Heart right ventricle (tissue), 16 donors: ENCODE results near the gene TLN1. TPM values are rescaled to one million over a fixed set of nuclear protein-coding genes. Genes with fewer than 3 reads are reported as not detected.

Source experiments
- ATAC-seq, 8 donors: fragments of 200-7000 bp; cut with Tn5 transposase; one replicate each; pipeline ENCODE4 v1.9.1; 2020; ENCODE audit warnings: mild to moderate bottlenecking in 8 of 8, moderate library complexity in 8 of 8, moderate number of reproducible peaks in 1 of 8
- DNase-seq, 2 donors: peaks; one replicate each; pipeline ENCODE4 v3.0.0-alpha.2; 2020
- H3K27ac ChIP-seq, 10 donors: fragments of 200-600 bp; sonication (generic) in 2 of 10; one replicate each; pipeline versions ENCODE4 v1.5.0 to v1.8.0; 2020 to 2022; ENCODE audit warnings: mild to moderate bottlenecking in 3 of 10
- H3K27me3 ChIP-seq, 7 donors: fragments of 200-600 bp; one replicate each; pipeline ENCODE4 v1.8.0; 2021 to 2022; ENCODE audit warnings: mild to moderate bottlenecking in 2 of 7
- H3K36me3 ChIP-seq, 9 donors: fragments of 200-600 bp; sonication (generic) in 1 of 9; one replicate each; pipeline versions ENCODE4 v1.5.0 to v1.8.0; 2020 to 2022; ENCODE audit warnings: mild to moderate bottlenecking in 2 of 9
- H3K4me1 ChIP-seq, 9 donors: fragments of 200-600 bp; sonication (generic) in 1 of 9; one replicate each; pipeline versions ENCODE4 v1.5.0 to v1.8.0; 2020 to 2022; ENCODE audit warnings: mild to moderate bottlenecking in 4 of 9
- H3K4me3 ChIP-seq, 10 donors: fragments of 200-600 bp; sonication (generic) in 2 of 10; one replicate each; pipeline versions ENCODE4 v1.5.0 to v1.8.0; 2020 to 2022; ENCODE audit warnings: mild to moderate bottlenecking in 7 of 10, moderate library complexity in 2 of 10
- H3K9me3 ChIP-seq, 11 donors: fragments of 200-600 bp in 10 of 11; sonication (generic) in 2 of 11; one replicate each; pipeline versions ENCODE4 v1.5.0 to v1.8.0; 2013 to 2022; ENCODE audit warnings: mild to moderate bottlenecking in 2 of 11, control low read depth in 1 of 11, moderate library complexity in 1 of 11
- WGBS, 2 donors: extraction: QIAGEN DNeasy Blood & Tissue Kit; methylation state at CpG; one replicate each; pipeline ENCODE4 v1.1.7; 2013; ENCODE audit warnings: inconsistent platforms in 1 of 2; 5-methylcytosine and 5-hydroxymethylcytosine counted together
- intact Hi-C, 10 donors: fragments of 100-400 bp; cut with DNase I; formaldehyde crosslinking; loops; one replicate each; pipeline versions ENCODE4 v1.11.1 to v1.14.2; 2022
- polyA plus RNA-seq, 2 donors: library from polyadenylated mRNA; stranded (reverse); fragments of 200-250 nt; gene quantifications; one replicate each; pipeline ENCODE4 v1.2.3, GENCODE V29; 2013
- total RNA-seq, 10 donors: library from RNA; stranded (reverse); fragmentation: NEBNext Ultra II Directional in 3 of 10; extraction: Animal tissue kit (Norgen Biotek cat#: 25700) in 3 of 10; gene quantifications; one replicate each; pipeline versions ENCODE4 v1.2.1 to v1.2.4, GENCODE V29; 2021 to 2023
- TF ChIP-seq, protein P1 (sequence below), 9 donors: fragments of 200-600 bp; sonication (generic) in 2 of 9; IDR thresholded peaks; one replicate each; pipeline versions ENCODE4 v1.5.0 to v1.8.0; 2021 to 2022; ENCODE audit warnings: antibody characterized with exemption in 9 of 9, mild to moderate bottlenecking in 5 of 9, moderate library complexity in 1 of 9
- donor health status: Arrhythmogenic right ventricular cardiomyopathy.
- donor health status: ischemic (EF 13 %, LVEDD 7.1; RV severe dilation, severe dysfunction).
- donor health status: healthy with polysubstance abuse.
- donor health status: DM: no; HTN: yes; CAD: no.
- donor health status: DM: no; HTN: no; CAD: no.
- donor health status: ischemic (EF 25% LVEDD 6.9; RV normal size, moderate dysfunction).
- donor health status: ischemic (EF 25% LVEDD 5.7; RV mildly dilated, moderate dysfunction).
- donor health status: healthy.
- donor health status: DM: yes; HTN: yes; CAD: no.
- donor health status: Ischemic cardiomyopathy.
- donor health status: ischemic (EF 35%, LVEDD 5.7; RV mildly dilated, moderate dysfunction).
- donor health status: nonischemic (EF 11% LVEDD 7.7; RV severe dilation, severe dysfunction).
- donor health status: DM: yes; HTN: yes; CAD: no.
- donor health status: PGD.
- donor health status: ischemic (EF 29% LVEDD 5.4; RV normal size, mild dysfunction).
- donor health status: nonischemic (EF 23%, LVEDD 6.1; RV moderate dilation, normal function).

TLN1 gene
- total and polyA plus RNA-seq, 12 donors, result 99.6 to 323 (median 238) TPM

DNA sequence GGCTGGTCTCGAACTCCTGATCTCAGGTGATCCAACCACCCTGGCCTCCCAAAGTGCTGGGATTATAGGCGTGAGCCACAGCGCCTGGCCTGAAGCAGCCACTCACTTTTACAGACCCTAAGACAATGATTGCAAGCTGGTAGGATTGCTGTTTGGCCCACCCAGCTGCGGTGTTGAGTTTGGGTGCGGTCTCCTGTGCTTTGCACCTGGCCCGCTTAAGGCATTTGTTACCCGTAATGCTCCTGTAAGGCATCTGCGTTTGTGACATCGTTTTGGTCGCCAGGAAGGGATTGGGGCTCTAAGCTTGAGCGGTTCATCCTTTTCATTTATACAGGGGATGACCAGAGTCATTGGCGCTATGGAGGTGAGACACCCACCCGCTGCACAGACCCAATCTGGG is 56.8 kb downstream of the TLN1 start:
- H3K27me3 ChIP-seq, result peaks cover 0 to 16% (median 0%) of the 10 kb centered on the region in 7 donors
- intact Hi-C loops, result no loop called here
- H3K4me3 ChIP-seq, result peak overlapping the region in 9 of 10 donors; percentile 36 to 75 (median 59)
- H3K9me3 ChIP-seq, result no peaks in the 10 kb centered on the region
- DNase-seq (no peak), ATAC-seq (peak in 2 of 8 donors; percentile 3 to 12)
- TF ChIP-seq, protein P1, sequence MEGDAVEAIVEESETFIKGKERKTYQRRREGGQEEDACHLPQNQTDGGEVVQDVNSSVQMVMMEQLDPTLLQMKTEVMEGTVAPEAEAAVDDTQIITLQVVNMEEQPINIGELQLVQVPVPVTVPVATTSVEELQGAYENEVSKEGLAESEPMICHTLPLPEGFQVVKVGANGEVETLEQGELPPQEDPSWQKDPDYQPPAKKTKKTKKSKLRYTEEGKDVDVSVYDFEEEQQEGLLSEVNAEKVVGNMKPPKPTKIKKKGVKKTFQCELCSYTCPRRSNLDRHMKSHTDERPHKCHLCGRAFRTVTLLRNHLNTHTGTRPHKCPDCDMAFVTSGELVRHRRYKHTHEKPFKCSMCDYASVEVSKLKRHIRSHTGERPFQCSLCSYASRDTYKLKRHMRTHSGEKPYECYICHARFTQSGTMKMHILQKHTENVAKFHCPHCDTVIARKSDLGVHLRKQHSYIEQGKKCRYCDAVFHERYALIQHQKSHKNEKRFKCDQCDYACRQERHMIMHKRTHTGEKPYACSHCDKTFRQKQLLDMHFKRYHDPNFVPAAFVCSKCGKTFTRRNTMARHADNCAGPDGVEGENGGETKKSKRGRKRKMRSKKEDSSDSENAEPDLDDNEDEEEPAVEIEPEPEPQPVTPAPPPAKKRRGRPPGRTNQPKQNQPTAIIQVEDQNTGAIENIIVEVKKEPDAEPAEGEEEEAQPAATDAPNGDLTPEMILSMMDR (IDR thresholded peaks at IDR 0.05), result no peak
- no peak overlapping the region for H3K27ac ChIP-seq
- 42 to 47% methylated on average over 13 of the region's 13 CpGs for WGBS, 2 donors
- peaks cover 0 to 23% (median 13%) of the 10 kb centered on the region in 9 donors for H3K4me1 ChIP-seq
- no peaks in the 10 kb centered on the region for H3K36me3 ChIP-seq

DNA sequence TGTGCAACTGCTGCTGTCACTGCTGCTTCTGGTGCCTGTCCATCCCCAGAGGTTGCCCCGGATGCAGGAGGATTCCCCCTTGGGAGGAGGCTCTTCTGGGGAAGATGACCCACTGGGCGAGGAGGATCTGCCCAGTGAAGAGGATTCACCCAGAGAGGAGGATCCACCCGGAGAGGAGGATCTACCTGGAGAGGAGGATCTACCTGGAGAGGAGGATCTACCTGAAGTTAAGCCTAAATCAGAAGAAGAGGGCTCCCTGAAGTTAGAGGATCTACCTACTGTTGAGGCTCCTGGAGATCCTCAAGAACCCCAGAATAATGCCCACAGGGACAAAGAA is 58.0 kb downstream of the TLN1 start:
- Histone ChIP-seq H3K4me3 (no peak overlapping the region), H3K4me1 (peaks cover 0 to 23% (median 13%) of the 10 kb centered on the region in 9 donors), H3K36me3 (no peaks in the 10 kb centered on the region), H3K27me3 (peaks cover 0 to 16% (median 0%) of the 10 kb centered on the region in 7 donors), H3K27ac (no peak overlapping the region), H3K9me3 (no peaks in the 10 kb centered on the region)
- TF ChIP-seq, protein P1 (IDR thresholded peaks at IDR 0.05), result no peak
- DNase-seq (no peak), ATAC-seq (peak in 1 of 8 donors; percentile 3)
- 79 to 80% methylated on average over 3 of the region's 3 CpGs for WGBS, 2 donors
- intact Hi-C loops, result no loop called here

GRCh38 chr9:35673132-35674024 is 58.6 kb downstream of the TLN1 start, which contains the start of gene CA9:
Gene CA9, plus strand, starts transcription at chr9:35673928. Its CDS starts 32 bp downstream, at chr9:35673960.
- no peak within 1 kb of the TSS for H3K27ac ChIP-seq
- TF ChIP-seq, protein P1 (IDR thresholded peaks at IDR 0.05), result no peak
- WGBS, 2 donors, result 49 to 59% methylated on average over 10 of the region's 10 CpGs
- peak; percentile 43 to 56 for DNase-seq
- intact Hi-C loops, result no loop called here
- peak; percentile 29 to 86 (median 66) for ATAC-seq
- peaks cover 0 to 23% (median 13%) of the 10 kb centered on the region in 9 donors for H3K4me1 ChIP-seq
- no peaks in the 10 kb centered on the region for H3K9me3 ChIP-seq
- no peak within 1 kb of the TSS for H3K4me3 ChIP-seq
- H3K36me3 ChIP-seq, result no peaks in the 10 kb centered on the region
- H3K27me3 ChIP-seq, result peaks cover 0 to 16% (median 0%) of the 10 kb centered on the region in 7 donors

DNA sequence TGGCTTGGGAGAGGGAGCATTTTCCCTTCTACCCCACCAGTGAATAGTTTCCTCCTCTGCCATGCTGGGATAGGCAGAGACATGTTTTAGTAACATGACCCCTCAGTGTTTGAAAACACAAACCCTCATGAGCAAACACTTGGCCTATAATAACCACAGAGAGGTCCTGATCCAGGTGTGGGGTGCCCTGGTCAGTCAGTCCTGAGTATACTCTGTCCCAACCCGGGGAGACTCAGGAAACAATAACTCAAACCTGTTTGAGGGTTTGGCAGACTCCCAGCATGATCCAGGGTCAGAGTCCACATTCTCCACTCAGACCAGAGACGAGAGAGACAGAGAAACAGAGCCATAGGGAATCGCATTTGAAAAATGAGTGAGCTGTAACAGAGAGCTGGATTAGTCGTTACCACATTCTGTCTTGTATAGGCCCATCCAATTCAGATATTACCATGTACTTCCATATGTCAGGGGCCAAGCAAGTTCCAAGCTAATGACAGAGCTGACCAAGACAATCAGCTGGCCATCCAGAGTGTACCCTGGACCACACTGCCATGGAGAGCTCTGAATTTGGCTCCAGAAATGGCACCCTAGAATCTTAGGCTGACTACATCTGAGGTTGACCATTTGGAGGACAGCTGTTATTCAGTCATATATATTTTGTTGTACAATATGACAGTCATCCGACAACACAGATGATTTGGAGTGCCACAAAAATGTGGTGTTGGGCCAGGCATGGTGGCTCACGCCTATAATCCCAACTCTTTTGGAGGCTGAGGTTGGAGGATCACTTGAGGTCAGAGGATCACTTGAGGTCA is 62.5 kb downstream of the TLN1 start:
- Histone ChIP-seq H3K27me3 (no peaks in the 10 kb centered on the region), H3K27ac (no peak overlapping the region), H3K4me1 (peaks cover 0 to 25% (median 15%) of the 10 kb centered on the region in 9 donors), H3K4me3 (no peak overlapping the region), H3K9me3 (no peaks in the 10 kb centered on the region), H3K36me3 (no peaks in the 10 kb centered on the region)
- whole genome bisulfite sequencing, 2 donors, result 73% methylated on average over 6 of the region's 6 CpGs
- TF ChIP-seq, protein P1 (IDR thresholded peaks at IDR 0.05), result no peak
- ATAC-seq (no peak), DNase-seq (no peak)
- intact Hi-C loops, result loop anchor here in 2 of 10 donors (10.0 kb wide), 1 partner anchor 55 kb away; no protein-coding TSS in a partner anchor
